Measurements from ENCODE around the gene ZNF474.

ZNF474 gene

GRCh38 chr5:122183098-122183787 lies 53.9 kb downstream of the ZNF474 start:
- H3K27me3 ChIP-seq (ENCODE audit: insufficient read depth, low read length, poor library complexity) = no peaks in the 10 kb centered on the region
- H3K56ac ChIP-seq (ENCODE audit: low read length) = no peak overlapping the region
- H2AK5ac ChIP-seq (ENCODE audit: low read length) = no peak overlapping the region
- H2BK120ac ChIP-seq (ENCODE audit: low read depth, low read length) = no peak overlapping the region
- peaks cover 11% of the 10 kb centered on the region for H3K4me1 ChIP-seq (ENCODE audit: control insufficient read depth, low read depth, low read length)
- no peak for DNase-seq
- no peak overlapping the region for H2BK5ac ChIP-seq (ENCODE audit: low read length)
- no CpG with 5 or more reads among the region's 7 CpGs for WGBS (ENCODE audit: extremely low coverage, insufficient coverage, low lambda C conversion rate)
- no peak overlapping the region for H3K9ac ChIP-seq (ENCODE audit: low read length)
- no peak overlapping the region for H2BK15ac ChIP-seq (replicated peaks; ENCODE audit: low read depth)
- H3K27ac ChIP-seq (ENCODE audit: low read depth, low read length) = no peak overlapping the region
- H3K4me3 ChIP-seq (ENCODE audit: low read length) = no peak overlapping the region
- H3K79me1 ChIP-seq (ENCODE audit: low read length) = no peaks in the 10 kb centered on the region
- no peak overlapping the region for H4K5ac ChIP-seq (ENCODE audit: low read length)
- H3K79me2 ChIP-seq (ENCODE audit: control insufficient read depth, insufficient read depth, low read length) = no peaks in the 10 kb centered on the region
- no peak overlapping the region for H3K4ac ChIP-seq (ENCODE audit: low read depth, low read length)
- no peak overlapping the region for H3K4me2 ChIP-seq (ENCODE audit: low read length)
- H3K23ac ChIP-seq (ENCODE audit: low read length) = no peak overlapping the region
- H3K18ac ChIP-seq (ENCODE audit: low read length) = peak overlapping the region; percentile 51
- no peak overlapping the region for H4K8ac ChIP-seq (ENCODE audit: low read depth, low read length)
- H3K36me3 ChIP-seq (ENCODE audit: control insufficient read depth, insufficient read depth, low read length) = no peaks in the 10 kb centered on the region

- Histone ChIP-seq H3K18ac (ENCODE audit: low read length) (no peak overlapping the region), H3K4me3 (ENCODE audit: low read length) (no peak overlapping the region), H3K79me2 (ENCODE audit: control insufficient read depth, insufficient read depth, low read length) (no peaks in the 10 kb centered on the region), H4K5ac (ENCODE audit: low read length) (no peak overlapping the region), H3K27ac (ENCODE audit: low read depth, low read length) (no peak overlapping the region), H2BK5ac (ENCODE audit: low read length) (no peak overlapping the region), H3K79me1 (ENCODE audit: low read length) (no peaks in the 10 kb centered on the region), H3K56ac (ENCODE audit: low read length) (no peak overlapping the region), H3K4me1 (ENCODE audit: control insufficient read depth, low read depth, low read length) (peaks cover 11% of the 10 kb centered on the region), H2AK5ac (ENCODE audit: low read length) (no peak overlapping the region), H3K23ac (ENCODE audit: low read length) (no peak overlapping the region), H2BK15ac (replicated peaks; ENCODE audit: low read depth) (no peak overlapping the region), H3K4me2 (ENCODE audit: low read length) (no peak overlapping the region), H3K9ac (ENCODE audit: low read length) (no peak overlapping the region), H3K27me3 (ENCODE audit: insufficient read depth, low read length, poor library complexity) (no peaks in the 10 kb centered on the region), H3K4ac (ENCODE audit: low read depth, low read length) (no peak overlapping the region), H3K36me3 (ENCODE audit: control insufficient read depth, insufficient read depth, low read length) (no peaks in the 10 kb centered on the region), H2BK120ac (ENCODE audit: low read depth, low read length) (no peak overlapping the region), H4K8ac (ENCODE audit: low read depth, low read length) (no peak overlapping the region)
- no peak for DNase-seq
These were observed 54.4 kb downstream of the ZNF474 start for GRCh38 chr5:122183788-122184170.

- H3K18ac ChIP-seq (ENCODE audit: low read length) = no peak overlapping the region
These were observed 55.4 kb downstream of the ZNF474 start for GRCh38 chr5:122184676-122185255.

GRCh38 chr5:122187426-122187825 lies 58.1 kb downstream of the ZNF474 start:
- no peak overlapping the region for H4K5ac ChIP-seq (ENCODE audit: low read length)

More at GRCh38 chr5:122184676-122185255, 55.4 kb downstream of the ZNF474 start:
- Histone ChIP-seq H3K56ac (ENCODE audit: low read length) (no peak overlapping the region), H2BK5ac (ENCODE audit: low read length) (no peak overlapping the region), H3K4me3 (ENCODE audit: low read length) (no peak overlapping the region), H3K4ac (ENCODE audit: low read depth, low read length) (no peak overlapping the region), H4K8ac (ENCODE audit: low read depth, low read length) (no peak overlapping the region), H3K4me1 (ENCODE audit: control insufficient read depth, low read depth, low read length) (peaks cover 11% of the 10 kb centered on the region), H2BK120ac (ENCODE audit: low read depth, low read length) (no peak overlapping the region), H2AK5ac (ENCODE audit: low read length) (no peak overlapping the region), H3K36me3 (ENCODE audit: control insufficient read depth, insufficient read depth, low read length) (no peaks in the 10 kb centered on the region), H3K79me2 (ENCODE audit: control insufficient read depth, insufficient read depth, low read length) (no peaks in the 10 kb centered on the region), H4K5ac (ENCODE audit: low read length) (no peak overlapping the region), H3K27ac (ENCODE audit: low read depth, low read length) (no peak overlapping the region), H3K79me1 (ENCODE audit: low read length) (no peaks in the 10 kb centered on the region), H3K9ac (ENCODE audit: low read length) (no peak overlapping the region), H3K27me3 (ENCODE audit: insufficient read depth, low read length, poor library complexity) (no peaks in the 10 kb centered on the region), H3K4me2 (ENCODE audit: low read length) (no peak overlapping the region), H3K23ac (ENCODE audit: low read length) (no peak overlapping the region), H2BK15ac (replicated peaks; ENCODE audit: low read depth) (no peak overlapping the region)
- DNase-seq = no peak
- no CpG with 5 or more reads among the region's 5 CpGs for WGBS (ENCODE audit: extremely low coverage, insufficient coverage, low lambda C conversion rate)

GRCh38 chr5:122190156-122190555 lies 60.8 kb downstream of the ZNF474 start:
- no CpG with 5 or more reads among the region's 3 CpGs for WGBS (ENCODE audit: extremely low coverage, insufficient coverage, low lambda C conversion rate)
- no peaks in the 10 kb centered on the region for H3K79me2 ChIP-seq (ENCODE audit: control insufficient read depth, insufficient read depth, low read length)
- no peak for DNase-seq
- H3K9ac ChIP-seq (ENCODE audit: low read length) = no peak overlapping the region
- no peak overlapping the region for H2BK5ac ChIP-seq (ENCODE audit: low read length)
- no peak overlapping the region for H4K8ac ChIP-seq (ENCODE audit: low read depth, low read length)
- H3K4me1 ChIP-seq (ENCODE audit: control insufficient read depth, low read depth, low read length) = no peaks in the 10 kb centered on the region
- H3K23ac ChIP-seq (ENCODE audit: low read length) = no peak overlapping the region
- H4K5ac ChIP-seq (ENCODE audit: low read length) = no peak overlapping the region
- no peak overlapping the region for H3K27ac ChIP-seq (ENCODE audit: low read depth, low read length)
- no peaks in the 10 kb centered on the region for H3K27me3 ChIP-seq (ENCODE audit: insufficient read depth, low read length, poor library complexity)
- H3K18ac ChIP-seq (ENCODE audit: low read length) = no peak overlapping the region
- no peaks in the 10 kb centered on the region for H3K36me3 ChIP-seq (ENCODE audit: control insufficient read depth, insufficient read depth, low read length)
- H3K4me2 ChIP-seq (ENCODE audit: low read length) = no peak overlapping the region
- no peak overlapping the region for H3K4me3 ChIP-seq (ENCODE audit: low read length)
- no peak overlapping the region for H2BK15ac ChIP-seq (replicated peaks; ENCODE audit: low read depth)
- H2BK120ac ChIP-seq (ENCODE audit: low read depth, low read length) = no peak overlapping the region
- H3K4ac ChIP-seq (ENCODE audit: low read depth, low read length) = no peak overlapping the region
- H3K56ac ChIP-seq (ENCODE audit: low read length) = no peak overlapping the region
- no peak overlapping the region for H2AK5ac ChIP-seq (ENCODE audit: low read length)
- H3K79me1 ChIP-seq (ENCODE audit: low read length) = no peaks in the 10 kb centered on the region

More at GRCh38 chr5:122187426-122187825, 58.1 kb downstream of the ZNF474 start:
- Histone ChIP-seq H3K4me2 (ENCODE audit: low read length) (no peak overlapping the region), H3K18ac (ENCODE audit: low read length) (no peak overlapping the region), H3K79me1 (ENCODE audit: low read length) (no peaks in the 10 kb centered on the region), H3K27me3 (ENCODE audit: insufficient read depth, low read length, poor library complexity) (no peaks in the 10 kb centered on the region), H3K23ac (ENCODE audit: low read length) (no peak overlapping the region), H3K4ac (ENCODE audit: low read depth, low read length) (no peak overlapping the region), H3K4me1 (ENCODE audit: control insufficient read depth, low read depth, low read length) (peaks cover 10% of the 10 kb centered on the region), H3K79me2 (ENCODE audit: control insufficient read depth, insufficient read depth, low read length) (no peaks in the 10 kb centered on the region), H3K27ac (ENCODE audit: low read depth, low read length) (no peak overlapping the region), H2AK5ac (ENCODE audit: low read length) (no peak overlapping the region), H3K4me3 (ENCODE audit: low read length) (no peak overlapping the region), H4K8ac (ENCODE audit: low read depth, low read length) (no peak overlapping the region), H2BK120ac (ENCODE audit: low read depth, low read length) (no peak overlapping the region), H3K56ac (ENCODE audit: low read length) (no peak overlapping the region), H3K36me3 (ENCODE audit: control insufficient read depth, insufficient read depth, low read length) (no peaks in the 10 kb centered on the region), H2BK15ac (replicated peaks; ENCODE audit: low read depth) (no peak overlapping the region), H3K9ac (ENCODE audit: low read length) (no peak overlapping the region), H2BK5ac (ENCODE audit: low read length) (no peak overlapping the region)
- WGBS (ENCODE audit: extremely low coverage, insufficient coverage, low lambda C conversion rate) = no CpG with 5 or more reads among the region's 3 CpGs
- DNase-seq = no peak

Data from mesendoderm (in vitro differentiated cells).